ENCODE results near the gene SYT12. TPM values are rescaled to one million over a fixed set of nuclear protein-coding genes. Genes with fewer than 3 reads are reported as not detected.

The SYT12 gene
- total RNA-seq, 1 donor from 2014 or later: 7.2 TPM

GRCh38 chr11:67007126-67007525 is 15.8 kb upstream of the SYT12 start:
- H3K4me1 Mint-ChIP-seq (ENCODE audit: low read depth): peaks cover 3% of the 10 kb centered on the region
- H3K27me3 Mint-ChIP-seq (ENCODE audit: low read depth): no peaks in the 10 kb centered on the region
- DNase-seq (ENCODE audit: low spot score): no peak
- H3K9me3 Mint-ChIP-seq (ENCODE audit: low read depth): no peaks in the 10 kb centered on the region
- TF ChIP-seq CTCF (IDR thresholded peaks at IDR 0.05): no peak
- no peaks in the 10 kb centered on the region for H3K36me3 Mint-ChIP-seq (ENCODE audit: low read depth)
- H3K4me3 Mint-ChIP-seq (ENCODE audit: unreplicated experiment): no peak overlapping the region
- no peak overlapping the region for H3K27ac Mint-ChIP-seq (ENCODE audit: unreplicated experiment)

- Mint-ChIP-seq H3K4me3 (ENCODE audit: unreplicated experiment) (no peak overlapping the region), H3K27ac (ENCODE audit: unreplicated experiment) (no peak overlapping the region), H3K4me1 (ENCODE audit: low read depth) (no peaks in the 10 kb centered on the region), H3K27me3 (ENCODE audit: low read depth) (no peaks in the 10 kb centered on the region), H3K36me3 (ENCODE audit: low read depth) (no peaks in the 10 kb centered on the region), H3K9me3 (ENCODE audit: low read depth) (no peaks in the 10 kb centered on the region)
- DNase-seq (ENCODE audit: low spot score): no peak
- TF ChIP-seq CTCF (IDR thresholded peaks at IDR 0.05): no peak
These were observed 12.5 kb upstream of the SYT12 start for GRCh38 chr11:67010296-67010905.

GRCh38 chr11:67013511-67014045 is 9.4 kb upstream of the SYT12 start:
- H3K27ac Mint-ChIP-seq (ENCODE audit: unreplicated experiment): no peak overlapping the region
- TF ChIP-seq CTCF (IDR thresholded peaks at IDR 0.05): no peak
- H3K9me3 Mint-ChIP-seq (ENCODE audit: low read depth): no peaks in the 10 kb centered on the region
- no peak for DNase-seq (ENCODE audit: low spot score)
- no peak overlapping the region for H3K4me3 Mint-ChIP-seq (ENCODE audit: unreplicated experiment)
- no peaks in the 10 kb centered on the region for H3K36me3 Mint-ChIP-seq (ENCODE audit: low read depth)
- no peaks in the 10 kb centered on the region for H3K4me1 Mint-ChIP-seq (ENCODE audit: low read depth)
- H3K27me3 Mint-ChIP-seq (ENCODE audit: low read depth): no peaks in the 10 kb centered on the region

GRCh38 chr11:67014343-67014742 is 8.6 kb upstream of the SYT12 start:
- Mint-ChIP-seq H3K4me1 (ENCODE audit: low read depth) (no peaks in the 10 kb centered on the region), H3K27ac (ENCODE audit: unreplicated experiment) (no peak overlapping the region), H3K27me3 (ENCODE audit: low read depth) (no peaks in the 10 kb centered on the region), H3K9me3 (ENCODE audit: low read depth) (no peaks in the 10 kb centered on the region), H3K4me3 (ENCODE audit: unreplicated experiment) (no peak overlapping the region), H3K36me3 (ENCODE audit: low read depth) (no peaks in the 10 kb centered on the region)
- DNase-seq (ENCODE audit: low spot score): no peak
- TF ChIP-seq CTCF (IDR thresholded peaks at IDR 0.05): no peak

- no peaks in the 10 kb centered on the region for H3K4me1 Mint-ChIP-seq (ENCODE audit: low read depth)
- H3K36me3 Mint-ChIP-seq (ENCODE audit: low read depth): no peaks in the 10 kb centered on the region
- no peak overlapping the region for H3K4me3 Mint-ChIP-seq (ENCODE audit: unreplicated experiment)
- DNase-seq (ENCODE audit: low spot score): no peak
- H3K9me3 Mint-ChIP-seq (ENCODE audit: low read depth): no peaks in the 10 kb centered on the region
- no peaks in the 10 kb centered on the region for H3K27me3 Mint-ChIP-seq (ENCODE audit: low read depth)
- no peak overlapping the region for H3K27ac Mint-ChIP-seq (ENCODE audit: unreplicated experiment)
- no peak for TF ChIP-seq CTCF (IDR thresholded peaks at IDR 0.05)
These were observed 7.9 kb upstream of the SYT12 start for GRCh38 chr11:67015048-67015447.
